ENCODE measurements around the gene NAB2. TPM values are rescaled to one million over a fixed set of nuclear protein-coding genes. Genes with fewer than 3 reads are reported as not detected.

NAB2 gene
- total and polyA plus RNA-seq, 2 donors (not counting 3 experiments of a cell fraction or from before 2014, with no cell fraction given), result 14.6 to 15.9 TPM

GRCh38 chr12:57044889-57045288 is 44.0 kb upstream of the NAB2 start:
- H3K4me2 ChIP-seq (ENCODE audit: insufficient read depth, low read length), result no peak overlapping the region
- H3K36me3 ChIP-seq (ENCODE audit: control insufficient read depth in 2 of 2, extremely low read depth in 1 of 2, insufficient read depth in 2 of 2, low read length in 2 of 2), result no peaks in the 10 kb centered on the region
- no peak overlapping the region for H3K4me3 ChIP-seq (replicated peaks in 1 of 3; ENCODE audit: insufficient read depth in 1 of 3, low read depth in 1 of 3, low read length in 3 of 3)
- intact Hi-C loops (cut with micrococcal nuclease) (no loop called here), dilution Hi-C loops (cut with MboI; ENCODE audit: extremely low pct_ligation_motif_present, low sequenced_read_pairs) (no loop called here)
- H3K27me3 ChIP-seq (ENCODE audit: control insufficient read depth in 2 of 2, insufficient read depth in 2 of 2, low read length in 2 of 2), result peaks cover 14 to 28% of the 10 kb centered on the region in 2 experiments
- no peaks in the 10 kb centered on the region for H3K9me3 ChIP-seq (replicated peaks; ENCODE audit: control insufficient read depth, insufficient read depth, low read length)
- no peaks in the 10 kb centered on the region for H4K20me1 ChIP-seq (replicated peaks; ENCODE audit: control insufficient read depth, extremely low read depth, insufficient read depth, low read length)
- DNase-seq (ENCODE audit: low read depth, low spot score), result no peak
- FAIRE-seq, result no peak
- no peak overlapping the region for H3K27ac ChIP-seq (ENCODE audit: insufficient read depth, low read depth, low read length)
- no TSS peak for BruUV-seq (replicated peaks)
- TF ChIP-seq POLR2AphosphoS5 (IDR thresholded peaks at IDR 0.05; ENCODE audit: insufficient read depth, low read depth, low read length) (no peak), FOS (IDR thresholded peaks at IDR 0.05; ENCODE audit: borderline replicate concordance, insufficient read depth, low read length) (no peak), POLR2A (IDR thresholded peaks at IDR 0.05; ENCODE audit: low read depth, low read length) (no peak), GATA2 (IDR thresholded peaks at IDR 0.05; ENCODE audit: insufficient read depth, insufficient read length, low read depth, low read length) (no peak), EZH2 (IDR thresholded peaks at IDR 0.05; ENCODE audit: borderline replicate concordance, low read depth, low read length, severe bottlenecking) (no peak), CTCF (IDR thresholded peaks at IDR 0.05; ENCODE audit: extremely low read depth in 1 of 2, insufficient read depth in 1 of 2, low read depth in 1 of 2, low read length in 2 of 2) (no peak), MYC (IDR thresholded peaks at IDR 0.05; ENCODE audit: low read depth, low read length) (no peak)
- H3K9ac ChIP-seq (replicated peaks; ENCODE audit: extremely low read depth, insufficient read depth, low read length), result no peak overlapping the region
- ChIA-PET CTCF (no interaction called here), POLR2A (no interaction called here)
- no peaks in the 10 kb centered on the region for H3K79me2 ChIP-seq (ENCODE audit: control insufficient read depth, insufficient read depth, low read length)
- no peak overlapping the region for H2AFZ ChIP-seq (ENCODE audit: low read depth, low read length)
- no peaks in the 10 kb centered on the region for H3K9me1 ChIP-seq (replicated peaks; ENCODE audit: control insufficient read depth, extremely low read depth, insufficient read depth, low read length)
- H3K4me1 ChIP-seq (ENCODE audit: control insufficient read depth, extremely low read depth, insufficient read depth, low read length), result no peaks in the 10 kb centered on the region

All from endothelial cell of umbilical vein (primary cell).